ENCODE data around the gene STXBP6. TPM values are rescaled to one million over a fixed set of nuclear protein-coding genes. Genes with fewer than 3 reads are reported as not detected.
A peak's percentile ranks its signal among the peaks of the same experiment; 100 is the strongest.

The STXBP6 gene
- 1 to 10 TPM; 8.1 to 9.9 (median 8.4) TPM for polyA plus RNA-seq (ENCODE audit: insufficient read length in 3 of 3)
- long read RNA-seq, donor 1, full-length matches to known transcripts: 3 of 3 reads
- long read RNA-seq, donor 1, partial matches to known transcripts: 0 of 3 reads
- long read RNA-seq, donor 1, other reads (novel, unspliced or antisense): 0 of 3 reads
- long read RNA-seq, donor 2, full-length matches to known transcripts: 4 of 4 reads
- long read RNA-seq, donor 2, partial matches to known transcripts: 0 of 4 reads
- long read RNA-seq, donor 2, other reads (novel, unspliced or antisense): 0 of 4 reads
- long read RNA-seq, donor 3, full-length matches to known transcripts: 4 of 4 reads
- long read RNA-seq, donor 3, partial matches to known transcripts: 0 of 4 reads
- long read RNA-seq, donor 3, other reads (novel, unspliced or antisense): 0 of 4 reads
- long read RNA-seq, donor 4, full-length matches to known transcripts: 5 of 5 reads
- long read RNA-seq, donor 4, partial matches to known transcripts: 0 of 5 reads
- long read RNA-seq, donor 4, other reads (novel, unspliced or antisense): 0 of 5 reads
- long read RNA-seq, donor 5: 0 reads
- long read RNA-seq, donor 6, full-length matches to known transcripts: 3 of 3 reads
- long read RNA-seq, donor 6, partial matches to known transcripts: 0 of 3 reads
- long read RNA-seq, donor 6, other reads (novel, unspliced or antisense): 0 of 3 reads
- long read RNA-seq, donor 7, full-length matches to known transcripts: 3 of 3 reads
- long read RNA-seq, donor 7, partial matches to known transcripts: 0 of 3 reads
- long read RNA-seq, donor 7, other reads (novel, unspliced or antisense): 0 of 3 reads
- long read RNA-seq, donor 8: 0 reads
- long read RNA-seq, donor 9, full-length matches to known transcripts: 1 of 1 reads
- long read RNA-seq, donor 9, partial matches to known transcripts: 0 of 1 reads
- long read RNA-seq, donor 9, other reads (novel, unspliced or antisense): 0 of 1 reads
- long read RNA-seq, donor 10, full-length matches to known transcripts: 3 of 3 reads
- long read RNA-seq, donor 10, partial matches to known transcripts: 0 of 3 reads
- long read RNA-seq, donor 10, other reads (novel, unspliced or antisense): 0 of 3 reads
- long read RNA-seq, donor 11, full-length matches to known transcripts: 2 of 2 reads
- long read RNA-seq, donor 11, partial matches to known transcripts: 0 of 2 reads
- long read RNA-seq, donor 11, other reads (novel, unspliced or antisense): 0 of 2 reads
- long read RNA-seq, donor 12, full-length matches to known transcripts: 1 of 1 reads
- long read RNA-seq, donor 12, partial matches to known transcripts: 0 of 1 reads
- long read RNA-seq, donor 12, other reads (novel, unspliced or antisense): 0 of 1 reads
- long read RNA-seq, donor 13: 0 reads
- long read RNA-seq, donor 14, full-length matches to known transcripts: 4 of 4 reads
- long read RNA-seq, donor 14, partial matches to known transcripts: 0 of 4 reads
- long read RNA-seq, donor 14, other reads (novel, unspliced or antisense): 0 of 4 reads
- long read RNA-seq, donor 15: 0 reads
- long read RNA-seq, donor 16, full-length matches to known transcripts: 9 of 9 reads
- long read RNA-seq, donor 16, partial matches to known transcripts: 0 of 9 reads
- long read RNA-seq, donor 16, other reads (novel, unspliced or antisense): 0 of 9 reads

GRCh38 chr14:25049568-25050268 lies at the start of gene STXBP6:
STXBP6 (minus strand) TSS chr14:25050147; CDS start chr14:24974818, 75,329 bp downstream.
- peak in 9 of 11 donors; percentile 44 to 74 (median 65) for DNase-seq (ENCODE audit: extremely low read depth in 1 of 11, low read depth in 9 of 11, low spot score in 4 of 11)

DNA sequence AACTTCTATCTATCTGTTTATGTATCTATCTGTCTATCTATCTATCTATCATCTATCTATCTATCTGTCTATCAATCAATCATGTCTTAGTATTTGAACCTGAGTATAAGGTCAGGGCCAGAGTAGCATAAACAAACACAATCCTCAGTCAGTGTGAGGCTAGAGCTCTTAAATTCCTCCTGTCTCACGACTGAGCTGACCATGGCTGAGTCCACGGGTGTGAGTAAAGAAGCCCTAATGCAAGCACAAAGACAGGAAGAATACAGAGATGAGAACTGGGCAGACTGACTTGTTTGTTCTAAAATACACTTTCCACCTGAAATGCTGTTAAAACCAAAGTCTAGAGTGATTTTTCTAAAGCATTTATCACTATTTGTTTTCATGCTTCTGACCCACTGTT lies 47.2 kb upstream of the STXBP6 start:
- no peak for DNase-seq (ENCODE audit: extremely low read depth in 1 of 11, low read depth in 9 of 11, low spot score in 4 of 11)

- no peak for DNase-seq (ENCODE audit: extremely low read depth in 1 of 11, low read depth in 9 of 11, low spot score in 4 of 11)
These were observed 45.9 kb upstream of the STXBP6 start for GRCh38 chr14:25095736-25096437.

DNA sequence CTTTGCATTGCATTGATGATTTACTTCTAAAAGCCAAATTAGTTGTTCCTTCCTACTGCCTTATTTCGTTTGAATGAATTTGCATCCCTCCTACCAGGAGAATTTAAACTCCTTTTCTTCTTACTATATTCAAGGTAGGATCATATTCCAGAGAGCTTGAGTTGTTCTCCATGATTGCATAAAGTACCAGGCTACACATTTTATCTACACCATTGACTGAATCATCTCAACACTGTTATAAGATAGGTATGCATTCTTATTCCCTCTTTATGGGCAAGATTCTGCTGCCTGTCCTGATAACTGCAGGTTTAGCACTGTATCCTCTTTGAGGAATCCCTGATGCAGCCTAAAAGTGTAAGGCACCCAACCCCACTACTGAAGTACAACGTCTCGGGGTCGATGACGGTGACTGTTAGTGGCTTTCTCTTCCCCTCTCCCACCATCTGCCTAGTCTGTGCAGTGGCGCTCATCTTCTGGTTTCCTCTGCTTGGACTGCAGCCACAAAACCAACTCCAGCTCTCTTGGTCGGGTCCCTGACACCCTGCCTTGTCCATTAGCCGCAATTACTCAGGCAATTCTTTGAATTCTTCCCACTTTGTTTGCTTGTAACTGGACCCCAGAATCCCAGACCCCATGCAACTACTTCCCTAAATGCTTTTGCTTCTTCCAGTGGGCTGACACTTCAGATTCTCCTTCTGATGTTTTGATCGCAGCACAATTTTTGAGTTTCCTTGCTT lies 44.4 kb upstream of the STXBP6 start:
- DNase-seq (ENCODE audit: extremely low read depth in 1 of 11, low read depth in 9 of 11, low spot score in 4 of 11): no peak

- peak in 1 of 11 donors; percentile 7 for DNase-seq (ENCODE audit: extremely low read depth in 1 of 11, low read depth in 9 of 11, low spot score in 4 of 11)
These were observed 42.4 kb upstream of the STXBP6 start for GRCh38 chr14:25092258-25092740.

- DNase-seq (ENCODE audit: extremely low read depth in 1 of 11, low read depth in 9 of 11, low spot score in 4 of 11): peak in 4 of 11 donors; percentile 33 to 60 (median 48)
These were observed 40.9 kb upstream of the STXBP6 start for GRCh38 chr14:25090716-25091454.

GRCh38 chr14:25090256-25090655 lies 40.3 kb upstream of the STXBP6 start:
- DNase-seq (ENCODE audit: extremely low read depth in 1 of 11, low read depth in 9 of 11, low spot score in 4 of 11): no peak

GRCh38 chr14:25089496-25089895 lies 39.5 kb upstream of the STXBP6 start:
- no peak for DNase-seq (ENCODE audit: extremely low read depth in 1 of 11, low read depth in 9 of 11, low spot score in 4 of 11)

- DNase-seq (ENCODE audit: extremely low read depth in 1 of 11, low read depth in 9 of 11, low spot score in 4 of 11): no peak
These were observed 37.0 kb upstream of the STXBP6 start for GRCh38 chr14:25086821-25087396.

DNA sequence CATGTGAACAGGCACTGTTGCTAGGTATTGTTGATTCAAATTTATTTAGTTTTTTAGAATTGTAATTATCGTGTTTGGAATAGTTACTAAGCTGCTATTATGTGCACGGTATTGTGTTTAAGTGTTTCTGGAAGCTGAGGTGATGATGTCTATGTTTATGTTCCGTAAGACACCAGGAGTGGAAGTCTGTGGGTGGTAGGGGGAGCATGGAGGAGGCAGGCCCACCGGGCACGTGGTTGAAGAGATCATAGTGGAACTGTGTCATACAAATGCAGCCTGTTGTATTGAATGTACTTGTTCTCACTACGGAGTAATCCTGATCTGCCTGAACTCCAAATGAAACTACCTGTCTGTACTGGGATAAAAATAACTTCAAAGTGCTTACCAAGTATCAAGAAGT lies 36.1 kb upstream of the STXBP6 start:
- no peak for DNase-seq (ENCODE audit: extremely low read depth in 1 of 11, low read depth in 9 of 11, low spot score in 4 of 11)

GRCh38 chr14:25080682-25081081 lies 30.7 kb upstream of the STXBP6 start:
- no peak for DNase-seq (ENCODE audit: extremely low read depth in 1 of 11, low read depth in 9 of 11, low spot score in 4 of 11)

GRCh38 chr14:25079311-25079710 lies 29.4 kb upstream of the STXBP6 start:
- DNase-seq (ENCODE audit: extremely low read depth in 1 of 11, low read depth in 9 of 11, low spot score in 4 of 11): no peak

DNA sequence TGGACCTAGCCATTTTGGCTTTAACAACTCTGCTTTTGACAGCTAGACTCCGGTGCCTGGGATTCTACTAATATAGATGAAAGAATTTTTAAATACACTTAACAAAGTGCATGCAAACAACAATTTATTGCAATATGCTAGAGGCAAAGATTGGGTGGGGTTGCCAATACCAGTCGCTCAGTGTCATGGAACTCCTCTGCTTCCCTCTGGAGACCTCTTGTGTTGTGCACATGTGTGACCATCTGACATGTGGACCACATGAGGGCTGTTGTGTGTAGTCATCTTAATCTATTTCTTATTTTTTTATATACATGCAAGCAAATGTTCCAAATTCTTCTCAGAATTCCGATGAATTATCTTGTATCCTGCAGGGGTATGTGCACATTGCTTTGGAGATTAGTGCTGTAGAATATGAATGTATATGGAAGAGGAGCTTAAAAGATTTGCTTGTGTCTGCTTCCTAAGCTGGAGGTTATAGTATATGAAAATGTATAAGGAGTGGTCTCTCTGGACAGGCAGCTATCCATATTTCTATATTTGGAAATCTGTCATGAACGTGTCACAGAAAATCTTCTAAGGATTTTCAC lies 24.2 kb upstream of the STXBP6 start:
- DNase-seq (ENCODE audit: extremely low read depth in 1 of 11, low read depth in 9 of 11, low spot score in 4 of 11): no peak

DNA sequence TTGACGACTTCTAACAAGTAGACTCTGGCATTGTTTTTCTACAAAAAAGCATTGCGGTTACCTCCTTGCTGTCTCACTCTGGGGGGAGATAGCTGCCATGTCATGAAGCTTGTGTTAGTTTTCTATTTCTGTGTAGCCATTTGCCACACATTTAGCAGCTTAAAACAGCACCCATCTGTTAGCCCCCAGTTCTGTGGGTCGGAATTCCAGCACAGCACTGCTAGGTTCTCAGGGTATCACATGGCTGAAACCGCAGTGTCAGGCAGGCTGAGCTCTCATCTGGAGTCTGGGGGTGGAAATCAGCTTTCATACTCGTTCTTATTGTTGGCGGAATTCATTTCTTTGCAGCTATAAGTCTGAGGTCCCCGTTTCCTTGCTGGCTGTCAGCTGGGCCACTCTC lies 19.9 kb upstream of the STXBP6 start:
- DNase-seq (ENCODE audit: extremely low read depth in 1 of 11, low read depth in 9 of 11, low spot score in 4 of 11): no peak

DNA sequence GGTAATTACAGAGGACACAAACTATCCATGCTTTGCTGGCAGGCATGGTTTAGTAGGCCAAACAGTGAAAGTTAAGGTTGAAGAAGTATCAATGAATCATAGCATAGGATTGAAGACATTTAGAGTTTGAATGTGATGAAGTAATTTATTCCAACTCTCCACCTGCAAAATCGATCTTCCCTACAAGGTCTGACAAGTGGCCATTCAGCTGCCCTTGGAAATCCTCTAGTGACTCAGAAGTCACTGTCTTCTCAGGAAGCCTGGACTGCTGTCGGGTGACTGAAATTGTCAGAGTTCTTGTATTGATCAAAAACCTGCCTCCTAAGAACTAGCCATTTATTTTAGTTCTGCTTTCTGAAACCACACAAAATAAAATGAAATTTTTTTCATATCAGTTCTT lies 17.7 kb upstream of the STXBP6 start:
- DNase-seq (ENCODE audit: extremely low read depth in 1 of 11, low read depth in 9 of 11, low spot score in 4 of 11): no peak
